Activated naive CD8-positive, alpha-beta T cell treated with anti-CD3 and anti-CD28 coated beads, Interleukin-2, amount 50 U/mL, for 24 hours (primary cell): ENCODE measurements around the gene TRRAP.

Experiments
- ATAC-seq: fragments of 150-1000 bp; cut with Tn5 transposase; one replicate; pipeline ENCODE4 v1.10.0; 2021
- DNase-seq: peaks from one replicate; pipeline ENCODE4 v3.0.0; 2021
- H3K27ac Mint-ChIP-seq: one replicate; pipeline ENCODE4 v1.8.0; 2021; ENCODE audit warnings: mild to moderate bottlenecking, mixed read lengths
- H3K27me3 Mint-ChIP-seq: one replicate; pipeline ENCODE4 v1.8.0; 2021; ENCODE audit warnings: mixed read lengths
- H3K36me3 Mint-ChIP-seq: one replicate; pipeline ENCODE4 v1.8.0; 2021; ENCODE audit warnings: low read depth, mixed read lengths
- H3K4me1 Mint-ChIP-seq: one replicate; pipeline ENCODE4 v1.8.0; 2021; ENCODE audit warnings: mixed read lengths
- H3K4me3 Mint-ChIP-seq: one replicate; pipeline ENCODE4 v1.8.0; 2021; ENCODE audit warnings: mild to moderate bottlenecking, moderate library complexity, mixed read lengths
- H3K9me3 Mint-ChIP-seq: one replicate; pipeline ENCODE4 v1.8.0; 2021; ENCODE audit warnings: mixed read lengths

The TRRAP gene

DNA sequence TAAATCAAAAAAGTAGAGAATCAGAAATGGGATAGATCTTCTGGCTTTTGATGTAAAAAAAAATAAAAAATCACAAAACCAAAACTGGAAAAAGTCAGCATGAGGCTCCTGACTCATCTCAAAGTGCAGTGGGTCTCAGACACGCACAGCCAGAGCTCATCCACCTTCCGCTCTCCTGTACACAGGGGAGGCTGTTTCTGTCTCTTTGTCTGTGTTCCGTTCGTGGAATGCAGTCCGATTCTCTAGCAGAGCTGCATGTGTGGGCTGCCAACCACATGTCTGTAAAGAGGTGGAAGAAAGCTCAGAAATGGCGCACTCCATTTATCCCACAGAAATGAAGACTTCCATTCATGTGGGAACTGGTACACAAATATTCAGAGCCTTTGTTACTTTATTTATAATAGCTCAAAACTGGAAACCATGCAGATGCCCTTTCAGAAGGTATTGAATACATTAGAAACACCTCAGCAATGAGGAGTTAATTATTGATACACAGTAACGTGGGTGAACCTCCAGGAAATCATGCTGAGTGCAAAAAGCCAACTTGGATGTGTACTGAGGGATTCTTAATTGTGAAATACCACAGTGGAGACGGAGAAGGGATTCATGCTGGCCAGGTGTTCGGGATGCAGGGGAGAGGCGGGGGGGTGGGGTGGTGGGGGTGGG, 123.3 kb downstream of the TRRAP start:
- Mint-ChIP-seq H3K27ac (peak overlapping the region; percentile 88), H3K27me3 (no peaks in the 10 kb centered on the region), H3K4me3 (peak overlapping the region; percentile 49), H3K36me3 (peaks cover 42% of the 10 kb centered on the region), H3K9me3 (no peaks in the 10 kb centered on the region), H3K4me1 (peaks cover 28% of the 10 kb centered on the region)
- peak; percentile 74 for ATAC-seq
- peak; percentile 15 for DNase-seq

DNA sequence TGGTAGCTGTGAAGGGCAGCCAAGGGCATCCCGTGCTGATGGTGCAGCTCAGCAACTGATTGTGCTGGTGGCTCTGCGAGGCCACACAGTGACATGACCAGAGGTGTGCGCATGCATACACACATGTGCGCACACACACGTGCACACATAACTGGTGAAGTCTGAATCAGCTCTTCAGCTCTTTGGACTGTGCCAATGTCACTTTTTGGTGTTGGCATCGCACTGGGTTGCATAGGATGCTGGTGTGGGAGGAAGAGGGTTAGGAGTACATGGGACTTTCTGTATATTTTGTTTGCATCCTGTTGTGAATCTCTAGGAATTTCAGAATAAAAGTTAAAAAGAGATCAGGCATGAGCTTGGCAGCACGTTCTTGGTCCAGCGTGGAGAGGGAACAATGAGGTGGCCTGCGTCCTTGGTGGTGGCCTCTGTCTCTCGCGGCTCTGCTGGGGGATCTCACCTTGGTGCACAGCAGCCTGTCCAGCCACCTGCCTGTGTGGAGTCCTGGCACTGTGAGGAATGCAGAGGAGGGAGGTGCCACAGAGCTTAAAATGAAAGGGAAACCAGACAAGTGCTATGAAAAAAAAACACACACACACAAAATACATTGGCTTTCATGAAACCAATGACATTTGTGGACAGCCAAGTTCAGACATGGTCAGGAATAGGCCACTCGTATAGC, 124.0 kb downstream of the TRRAP start:
- Mint-ChIP-seq H3K27ac (peak overlapping the region; percentile 88), H3K4me3 (no peak overlapping the region), H3K9me3 (no peaks in the 10 kb centered on the region), H3K27me3 (no peaks in the 10 kb centered on the region), H3K36me3 (peaks cover 46% of the 10 kb centered on the region), H3K4me1 (peaks cover 28% of the 10 kb centered on the region)
- no peak for ATAC-seq
- no peak for DNase-seq

DNA sequence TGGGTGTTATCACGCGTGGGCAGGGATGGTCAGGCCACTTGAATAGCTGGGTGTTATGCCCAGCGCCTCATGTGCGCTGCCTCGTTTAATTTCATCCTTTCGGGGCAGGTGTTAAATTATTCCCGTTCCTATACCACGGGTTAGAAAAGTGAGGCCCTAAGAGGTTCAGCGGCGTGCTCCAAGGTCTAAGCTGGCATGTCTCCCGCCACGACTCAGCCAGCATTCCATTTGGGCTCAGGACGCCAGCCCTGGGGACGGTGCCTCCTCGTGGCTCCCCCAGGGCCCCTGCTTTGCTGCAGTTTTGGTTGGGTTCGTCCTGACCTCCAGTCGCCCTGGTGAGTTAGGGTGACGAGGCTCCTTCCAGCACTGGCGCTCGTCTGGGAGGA, 124.5 kb downstream of the TRRAP start:
- H3K4me3 Mint-ChIP-seq: no peak overlapping the region
- H3K27me3 Mint-ChIP-seq: no peaks in the 10 kb centered on the region
- peak overlapping the region; percentile 88 for H3K27ac Mint-ChIP-seq
- peaks cover 43% of the 10 kb centered on the region for H3K36me3 Mint-ChIP-seq
- ATAC-seq (no peak), DNase-seq (no peak)
- H3K4me1 Mint-ChIP-seq: peaks cover 28% of the 10 kb centered on the region
- no peaks in the 10 kb centered on the region for H3K9me3 Mint-ChIP-seq

DNA sequence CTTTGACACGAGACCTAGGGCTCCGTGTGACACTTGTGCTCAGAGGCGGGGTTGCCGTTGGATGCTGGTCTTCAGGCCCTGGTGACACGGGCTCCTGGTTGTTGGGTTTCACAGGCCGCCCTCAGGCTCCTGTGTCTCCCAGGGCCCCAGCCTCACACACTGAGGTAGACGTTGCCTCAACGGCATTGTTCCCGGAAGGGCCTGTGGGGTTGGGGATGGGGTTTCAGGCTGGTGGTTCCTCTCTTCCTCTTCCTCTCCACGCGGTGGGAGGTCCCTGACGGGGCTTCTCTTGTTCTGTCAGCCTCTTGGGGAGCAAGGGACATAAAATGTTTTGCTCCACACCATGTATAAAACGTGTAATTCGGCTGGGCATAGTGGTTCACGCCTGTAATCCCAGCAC, 125.1 kb downstream of the TRRAP start:
- no peak overlapping the region for H3K27ac Mint-ChIP-seq
- peaks cover 28% of the 10 kb centered on the region for H3K4me1 Mint-ChIP-seq
- DNase-seq: no peak

DNA sequence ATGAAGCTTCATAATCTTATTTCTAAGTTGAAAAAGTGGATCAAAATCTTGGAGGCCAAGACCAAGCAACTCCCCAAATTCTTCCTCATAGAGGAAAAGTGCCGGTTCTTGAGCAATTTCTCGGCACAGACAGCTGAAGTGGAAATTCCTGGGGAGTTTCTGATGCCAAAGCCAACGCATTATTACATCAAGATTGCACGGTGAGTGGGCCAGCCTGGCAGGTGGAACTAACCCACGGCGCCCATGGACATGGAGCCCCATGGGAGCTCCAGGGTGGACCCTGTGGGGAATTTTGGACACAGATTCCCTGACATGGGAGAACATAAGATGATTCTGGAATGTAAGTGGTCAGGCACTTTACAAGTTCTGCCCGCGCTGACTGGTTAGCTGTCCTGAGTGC, 125.9 kb downstream of the TRRAP start:
- H3K27ac Mint-ChIP-seq: no peak overlapping the region
- peaks cover 42% of the 10 kb centered on the region for H3K36me3 Mint-ChIP-seq
- no peak for DNase-seq
- no peaks in the 10 kb centered on the region for H3K9me3 Mint-ChIP-seq
- peaks cover 27% of the 10 kb centered on the region for H3K4me1 Mint-ChIP-seq
- ATAC-seq: no peak
- no peak overlapping the region for H3K4me3 Mint-ChIP-seq
- H3K27me3 Mint-ChIP-seq: no peaks in the 10 kb centered on the region

More for the DNA sequence above, 125.1 kb downstream of the TRRAP start:
- ATAC-seq: no peak
- Mint-ChIP-seq H3K9me3 (no peaks in the 10 kb centered on the region), H3K4me3 (no peak overlapping the region), H3K36me3 (peaks cover 43% of the 10 kb centered on the region), H3K27me3 (no peaks in the 10 kb centered on the region)

DNA sequence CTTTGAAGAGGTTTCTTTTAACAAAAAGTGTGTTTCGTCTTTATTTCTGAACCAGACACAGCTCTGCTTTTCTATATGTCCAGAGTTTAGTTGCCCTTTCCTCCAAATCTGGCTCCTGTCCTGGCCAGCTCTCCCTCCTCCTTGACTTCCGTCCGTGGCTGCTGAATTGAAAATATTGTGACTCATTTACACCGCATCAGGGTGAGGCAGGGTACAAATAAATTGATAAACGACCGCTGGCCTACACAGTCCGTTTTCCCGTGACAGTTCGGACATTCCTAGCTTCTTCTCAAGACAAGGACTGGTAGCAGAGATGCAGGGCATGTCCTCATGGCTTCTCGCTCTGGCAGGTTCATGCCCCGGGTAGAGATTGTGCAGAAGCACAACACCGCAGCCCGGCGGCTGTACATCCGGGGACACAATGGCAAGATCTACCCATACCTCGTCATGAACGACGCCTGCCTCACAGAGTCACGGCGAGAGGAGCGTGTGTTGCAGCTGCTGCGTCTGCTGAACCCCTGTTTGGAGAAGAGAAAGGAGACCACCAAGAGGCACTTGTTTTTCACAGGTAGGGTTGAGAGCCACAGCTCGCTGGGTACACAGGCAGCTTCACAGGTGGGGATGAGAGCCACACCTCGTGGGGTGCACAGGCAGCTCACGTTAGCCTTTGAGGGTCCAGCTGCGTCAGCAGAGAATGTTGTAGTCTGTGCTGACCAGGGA, 126.6 kb downstream of the TRRAP start:
- Mint-ChIP-seq H3K36me3 (peaks cover 37% of the 10 kb centered on the region), H3K27ac (no peak overlapping the region), H3K9me3 (no peaks in the 10 kb centered on the region), H3K27me3 (no peaks in the 10 kb centered on the region), H3K4me3 (no peak overlapping the region), H3K4me1 (peaks cover 23% of the 10 kb centered on the region)
- DNase-seq (no peak), ATAC-seq (no peak)

DNA sequence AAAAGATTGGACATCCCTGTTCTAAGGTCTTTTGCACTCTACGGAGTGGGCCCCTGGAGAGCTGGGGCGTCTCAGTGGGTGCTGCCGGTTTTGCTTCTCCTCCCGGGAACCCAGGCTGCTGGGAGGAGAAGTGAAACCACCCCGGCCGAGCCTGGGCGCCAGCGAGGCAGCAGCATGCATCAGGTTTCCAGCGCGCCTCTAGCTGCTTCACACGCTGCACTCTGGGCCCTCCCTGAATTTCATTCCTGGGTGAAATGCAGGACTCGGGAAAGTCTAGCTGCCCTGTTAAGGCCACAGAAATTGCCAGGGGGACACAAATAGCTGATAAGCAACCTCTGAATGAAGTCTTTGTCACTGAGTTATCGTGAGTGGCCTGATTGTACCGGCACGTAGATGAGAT, 127.4 kb downstream of the TRRAP start:
- DNase-seq (no peak), ATAC-seq (no peak)
- H3K4me3 Mint-ChIP-seq: no peak overlapping the region
- no peaks in the 10 kb centered on the region for H3K27me3 Mint-ChIP-seq
- H3K4me1 Mint-ChIP-seq: peaks cover 19% of the 10 kb centered on the region
- no peaks in the 10 kb centered on the region for H3K9me3 Mint-ChIP-seq
- H3K36me3 Mint-ChIP-seq: peaks cover 43% of the 10 kb centered on the region
- no peak overlapping the region for H3K27ac Mint-ChIP-seq

DNA sequence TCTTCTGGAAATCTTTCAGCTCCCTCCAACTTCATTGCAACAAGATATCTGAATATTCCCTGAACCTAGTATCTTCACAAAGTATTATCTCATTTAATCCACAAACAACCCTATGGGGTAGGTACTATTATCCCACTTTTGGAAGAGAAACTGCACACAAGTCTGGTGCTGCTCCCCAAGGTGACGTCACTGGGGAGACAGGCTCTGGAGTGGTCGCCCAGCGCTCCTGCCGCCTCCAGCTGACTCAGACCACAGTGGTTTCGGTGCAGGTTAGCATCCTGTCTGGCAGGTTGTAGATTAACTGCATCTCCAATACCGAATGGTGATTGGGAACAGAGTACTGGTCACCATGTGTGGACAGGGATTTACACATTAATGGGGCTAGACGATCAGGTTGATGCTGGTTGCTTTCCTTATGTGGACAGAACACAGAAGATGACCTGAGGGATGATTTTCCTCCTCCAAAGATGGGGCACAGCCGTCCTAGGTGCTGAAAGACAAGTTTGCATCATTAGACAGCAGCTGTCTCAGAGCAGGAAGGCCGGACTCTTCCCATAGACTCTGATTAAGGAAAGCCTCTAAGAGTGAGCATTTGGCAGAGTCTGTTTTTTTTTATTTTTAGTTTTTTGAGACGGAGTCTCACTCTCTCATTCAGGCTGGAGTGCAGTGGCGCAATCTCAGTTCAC, 128.6 kb downstream of the TRRAP start:
- no peak for ATAC-seq
- peak overlapping the region; percentile 52 for H3K27ac Mint-ChIP-seq
- DNase-seq: no peak
- no peak overlapping the region for H3K4me3 Mint-ChIP-seq
- peaks cover 8% of the 10 kb centered on the region for H3K4me1 Mint-ChIP-seq
- no peaks in the 10 kb centered on the region for H3K27me3 Mint-ChIP-seq
- H3K36me3 Mint-ChIP-seq: peaks cover 46% of the 10 kb centered on the region
- no peaks in the 10 kb centered on the region for H3K9me3 Mint-ChIP-seq

DNA sequence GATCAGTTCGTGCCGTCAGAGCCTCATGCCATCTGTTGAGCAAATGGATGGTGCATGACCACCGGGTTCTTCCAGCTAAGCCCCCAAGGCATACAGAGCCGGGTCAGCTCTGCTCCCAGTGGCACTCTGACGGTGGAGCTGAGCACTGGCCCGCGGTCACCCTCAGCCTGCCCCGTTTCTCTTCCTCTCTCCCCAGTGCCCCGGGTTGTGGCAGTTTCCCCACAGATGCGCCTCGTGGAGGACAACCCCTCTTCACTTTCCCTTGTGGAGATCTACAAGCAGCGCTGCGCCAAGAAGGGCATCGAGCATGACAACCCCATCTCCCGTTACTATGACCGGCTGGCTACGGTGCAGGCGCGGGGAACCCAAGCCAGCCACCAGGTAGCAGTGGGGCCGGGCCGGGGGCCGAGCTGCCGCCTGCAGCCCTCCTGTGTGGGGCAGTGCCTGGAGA, 129.9 kb downstream of the TRRAP start:
- ATAC-seq (no peak), DNase-seq (no peak)
- no peak overlapping the region for H3K4me3 Mint-ChIP-seq
- no peak overlapping the region for H3K27ac Mint-ChIP-seq
- no peaks in the 10 kb centered on the region for H3K9me3 Mint-ChIP-seq
- H3K36me3 Mint-ChIP-seq: peaks cover 50% of the 10 kb centered on the region
- no peaks in the 10 kb centered on the region for H3K27me3 Mint-ChIP-seq
- no peaks in the 10 kb centered on the region for H3K4me1 Mint-ChIP-seq

DNA sequence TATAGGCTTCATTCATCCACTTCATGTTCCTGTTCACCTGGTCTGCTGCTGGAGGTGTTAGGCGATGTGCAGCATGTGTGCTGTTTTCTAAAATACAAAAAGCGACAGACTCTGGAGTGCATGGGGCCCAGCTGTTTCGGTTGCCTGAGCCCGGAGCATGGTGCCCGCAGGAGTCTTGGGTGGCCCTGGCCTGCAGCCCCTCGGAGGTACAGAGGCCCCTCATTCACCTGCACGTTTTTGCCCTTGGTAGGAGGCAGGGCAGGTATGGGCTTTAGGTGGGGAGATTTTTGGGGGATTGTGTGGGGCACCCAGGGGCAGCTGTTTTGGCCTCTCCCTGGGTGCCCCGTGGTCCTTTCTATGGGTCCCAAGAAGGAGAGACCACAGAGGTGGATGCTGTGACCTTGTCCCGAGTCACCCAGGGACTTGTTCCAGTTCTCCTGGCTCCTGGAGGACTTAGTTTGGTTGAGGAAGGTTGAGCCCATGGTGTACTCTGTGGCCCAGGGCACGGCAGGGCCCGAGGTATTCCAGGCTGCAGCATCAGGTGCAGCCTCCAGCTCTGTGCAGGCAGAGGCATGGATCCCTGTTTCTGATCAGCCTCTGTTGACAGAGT, 130.7 kb downstream of the TRRAP start:
- Mint-ChIP-seq H3K4me3 (no peak overlapping the region), H3K9me3 (no peaks in the 10 kb centered on the region), H3K36me3 (peaks cover 56% of the 10 kb centered on the region), H3K27ac (no peak overlapping the region), H3K4me1 (no peaks in the 10 kb centered on the region), H3K27me3 (no peaks in the 10 kb centered on the region)
- DNase-seq (no peak), ATAC-seq (no peak)

DNA sequence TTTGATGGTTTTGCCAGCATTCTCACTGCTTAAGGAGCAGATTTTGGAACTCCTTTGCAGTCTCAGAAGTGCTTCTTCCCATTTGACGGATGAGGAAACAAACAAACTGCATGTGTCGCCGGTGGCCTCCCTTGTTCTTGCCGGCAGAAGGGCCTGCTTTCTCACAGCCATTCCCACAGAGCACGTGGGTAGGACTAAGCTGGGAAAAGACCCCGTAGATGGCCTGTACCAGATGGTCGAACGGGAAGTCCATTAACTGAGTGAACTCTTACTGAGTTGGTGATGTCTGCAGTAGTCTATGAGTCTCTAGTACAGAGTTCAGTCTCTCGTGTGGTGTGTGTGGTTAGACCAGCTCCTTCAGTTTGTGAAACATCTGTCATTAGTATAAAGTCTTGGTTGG, 131.9 kb downstream of the TRRAP start:
- Mint-ChIP-seq H3K36me3 (peaks cover 58% of the 10 kb centered on the region), H3K4me1 (no peaks in the 10 kb centered on the region), H3K9me3 (no peaks in the 10 kb centered on the region), H3K27me3 (no peaks in the 10 kb centered on the region), H3K4me3 (no peak overlapping the region), H3K27ac (no peak overlapping the region)
- no peak for ATAC-seq
- DNase-seq: no peak

DNA sequence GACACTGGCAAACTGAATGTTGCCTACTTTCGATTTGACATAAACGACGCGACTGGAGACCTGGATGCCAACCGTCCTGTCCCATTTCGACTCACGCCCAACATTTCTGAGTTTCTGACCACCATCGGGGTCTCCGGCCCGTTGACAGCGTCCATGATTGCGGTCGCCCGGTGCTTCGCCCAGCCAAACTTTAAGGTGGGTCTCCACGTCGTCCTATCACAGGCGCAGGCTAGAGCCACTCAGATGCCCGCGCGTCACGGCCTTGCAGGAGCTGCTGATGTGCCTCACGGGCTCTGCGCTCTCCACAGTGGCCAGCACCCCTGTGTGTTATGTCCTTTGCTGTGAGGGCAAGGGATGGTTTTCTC, 133.0 kb downstream of the TRRAP start:
- H3K27me3 Mint-ChIP-seq: no peaks in the 10 kb centered on the region
- no peak for DNase-seq
- no peaks in the 10 kb centered on the region for H3K9me3 Mint-ChIP-seq
- no peak overlapping the region for H3K4me3 Mint-ChIP-seq
- peaks cover under 1% of the 10 kb centered on the region for H3K4me1 Mint-ChIP-seq
- H3K27ac Mint-ChIP-seq: no peak overlapping the region
- H3K36me3 Mint-ChIP-seq: peaks cover 60% of the 10 kb centered on the region
- no peak for ATAC-seq

DNA sequence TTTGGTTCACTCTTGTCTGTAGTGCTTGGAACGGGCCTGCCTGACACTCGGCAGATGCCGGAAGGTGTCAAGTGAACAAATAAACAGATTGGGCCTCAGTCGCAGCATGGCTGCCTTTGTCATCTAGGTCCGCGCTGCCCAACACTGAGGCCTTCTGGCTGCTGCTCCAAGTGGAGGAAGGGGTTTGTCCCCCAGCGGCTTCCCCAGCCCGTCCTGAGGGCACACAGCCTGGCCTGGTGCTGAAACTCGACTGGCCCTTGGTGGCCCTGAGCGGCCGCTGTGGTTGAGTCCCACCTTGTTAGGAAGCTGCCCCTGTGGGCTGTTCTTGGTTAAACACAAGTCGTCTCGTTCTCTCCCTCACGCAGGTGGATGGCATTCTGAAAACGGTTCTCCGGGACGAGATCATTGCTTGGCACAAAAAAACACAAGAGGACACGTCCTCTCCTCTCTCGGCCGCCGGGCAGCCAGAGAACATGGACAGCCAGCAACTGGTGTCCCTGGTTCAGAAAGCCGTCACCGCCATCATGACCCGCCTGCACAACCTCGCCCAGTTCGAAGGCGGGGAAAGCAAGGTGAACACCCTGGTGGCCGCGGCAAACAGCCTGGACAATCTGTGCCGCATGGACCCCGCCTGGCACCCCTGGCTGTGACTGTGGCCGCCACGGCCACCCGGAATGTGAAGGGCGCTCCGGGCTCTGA, 133.5 kb downstream of the TRRAP start:
- Mint-ChIP-seq H3K4me3 (no peak overlapping the region), H3K4me1 (peaks cover 4% of the 10 kb centered on the region), H3K27me3 (no peaks in the 10 kb centered on the region), H3K27ac (no peak overlapping the region), H3K9me3 (no peaks in the 10 kb centered on the region), H3K36me3 (peaks cover 60% of the 10 kb centered on the region)
- no peak for ATAC-seq
- no peak for DNase-seq

DNA sequence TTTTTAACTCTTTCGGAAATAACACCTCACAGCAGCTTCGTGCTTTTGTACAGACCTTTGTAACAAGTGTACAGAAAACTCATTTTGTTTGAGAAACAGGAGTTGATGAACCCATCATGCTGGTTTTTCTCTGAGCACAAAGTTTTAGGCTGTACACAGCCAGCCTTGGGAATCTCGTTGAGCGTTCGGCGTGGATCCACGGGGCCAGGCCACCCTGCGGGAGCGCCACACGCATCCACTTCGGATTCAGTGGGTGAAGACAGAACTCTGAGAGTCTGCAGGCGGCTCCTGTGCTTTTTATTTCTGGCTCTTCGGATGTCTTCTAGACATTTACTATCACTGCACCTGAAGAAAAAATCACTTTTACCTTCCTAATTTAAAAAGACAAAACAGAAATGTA, 134.4 kb downstream of the TRRAP start:
- DNase-seq (no peak), ATAC-seq (no peak)
- H3K4me3 Mint-ChIP-seq: no peak overlapping the region
- no peaks in the 10 kb centered on the region for H3K27me3 Mint-ChIP-seq
- H3K9me3 Mint-ChIP-seq: no peaks in the 10 kb centered on the region
- H3K4me1 Mint-ChIP-seq: peaks cover 4% of the 10 kb centered on the region
- no peak overlapping the region for H3K27ac Mint-ChIP-seq
- peaks cover 63% of the 10 kb centered on the region for H3K36me3 Mint-ChIP-seq
